GM18502 (cell line): ENCODE data around the gene UBE2N.
"Not testable (repeated sequence)": the region's sequence is repeated elsewhere in the genome, so short reads cannot be mapped to it uniquely, and the experiment has no call there.

Source experiments
- ATAC-seq: cut with Tn5 transposase; IDR thresholded peaks from one replicate; pipeline ENCODE4 v1.9.1; 2021; ENCODE audit warnings: mild to moderate bottlenecking; ENCODE audit not compliant: unreplicated experiment, poor library complexity

UBE2N gene

DNA sequence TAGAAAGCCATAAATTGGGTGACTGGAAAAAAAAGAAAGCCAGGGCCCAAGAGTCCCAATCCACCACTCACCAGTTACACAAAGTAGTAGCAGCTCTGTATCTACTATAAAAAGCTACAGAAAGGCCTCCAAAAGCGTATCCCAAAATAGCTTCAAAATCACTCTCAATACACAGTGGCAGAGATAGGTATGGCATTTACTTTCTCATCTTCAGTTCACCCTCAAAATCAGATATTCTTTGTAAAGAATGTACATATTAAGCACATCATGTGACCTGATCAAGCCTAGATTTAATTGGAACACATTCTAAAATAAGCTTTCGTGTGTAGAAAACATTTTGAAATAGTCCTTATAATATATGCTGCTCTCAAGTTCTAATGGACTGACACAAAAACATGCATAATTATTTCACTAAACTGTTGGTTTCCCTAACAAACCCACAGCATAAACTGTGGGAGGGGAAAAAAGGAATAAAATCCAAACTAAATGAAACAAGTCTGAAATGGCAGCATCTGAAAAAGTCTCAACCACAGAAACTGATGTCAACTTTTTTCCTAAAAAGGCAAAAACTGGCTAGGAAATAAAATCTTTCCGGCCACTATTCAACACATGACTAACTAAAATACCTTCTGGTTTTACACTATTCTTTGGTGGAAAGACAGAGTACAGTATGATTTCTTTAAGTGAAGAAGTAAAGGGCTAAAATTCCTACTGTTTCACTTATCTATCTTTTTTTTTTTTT, 25.9 kb downstream of the UBE2N start:
- no peak for ATAC-seq

GRCh38 chr12:93413064-93413463, 28.7 kb downstream of the UBE2N start:
- ATAC-seq: no peak

- not testable (repeated sequence) for ATAC-seq
Measured at GRCh38 chr12:93412396-93412795, 29.4 kb downstream of the UBE2N start.

- ATAC-seq: not testable (repeated sequence)
Measured at GRCh38 chr12:93411060-93411459, 30.7 kb downstream of the UBE2N start.

- not testable (repeated sequence) for ATAC-seq
Measured at GRCh38 chr12:93409343-93410187, 32.2 kb downstream of the UBE2N start.

DNA sequence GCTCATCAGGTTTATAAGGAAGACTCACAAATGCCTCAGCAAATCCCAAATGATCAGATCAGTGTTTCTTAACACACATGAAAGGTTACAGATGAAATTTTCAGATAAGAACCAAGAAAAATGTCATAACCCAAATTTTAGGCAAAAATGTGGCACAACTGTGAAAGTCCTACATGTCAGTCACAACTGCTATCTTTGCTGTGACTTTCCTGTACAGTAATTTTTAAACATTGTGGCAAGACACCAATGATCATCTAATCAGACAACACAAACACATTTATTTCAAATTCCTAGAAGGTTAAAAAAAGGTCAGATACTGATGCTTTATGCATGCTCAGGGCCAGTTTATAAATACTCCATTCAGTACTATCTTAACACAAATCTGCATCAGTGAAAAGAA, 32.9 kb downstream of the UBE2N start:
- no peak for ATAC-seq

DNA sequence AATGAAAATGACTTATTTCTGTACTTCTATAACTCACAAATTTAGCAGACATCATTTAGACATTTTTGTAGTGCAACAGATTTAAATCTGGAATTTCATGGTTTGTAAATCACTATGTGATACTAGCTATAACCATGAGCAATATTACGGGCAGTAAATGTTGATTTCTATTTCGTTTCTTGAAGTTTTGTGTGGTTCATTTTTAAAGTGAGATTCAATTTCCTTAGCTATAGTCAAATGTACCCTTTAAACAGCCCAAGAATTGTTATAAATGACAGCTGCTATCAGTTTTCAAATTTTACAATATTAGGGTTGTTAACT, 33.8 kb downstream of the UBE2N start:
- no peak for ATAC-seq

- no peak for ATAC-seq
Measured at GRCh38 chr12:93407054-93407962, 34.4 kb downstream of the UBE2N start.

GRCh38 chr12:93404961-93405849, 36.5 kb downstream of the UBE2N start:
- no peak for ATAC-seq

GRCh38 chr12:93403988-93404803, 37.6 kb downstream of the UBE2N start:
- ATAC-seq: no peak

DNA sequence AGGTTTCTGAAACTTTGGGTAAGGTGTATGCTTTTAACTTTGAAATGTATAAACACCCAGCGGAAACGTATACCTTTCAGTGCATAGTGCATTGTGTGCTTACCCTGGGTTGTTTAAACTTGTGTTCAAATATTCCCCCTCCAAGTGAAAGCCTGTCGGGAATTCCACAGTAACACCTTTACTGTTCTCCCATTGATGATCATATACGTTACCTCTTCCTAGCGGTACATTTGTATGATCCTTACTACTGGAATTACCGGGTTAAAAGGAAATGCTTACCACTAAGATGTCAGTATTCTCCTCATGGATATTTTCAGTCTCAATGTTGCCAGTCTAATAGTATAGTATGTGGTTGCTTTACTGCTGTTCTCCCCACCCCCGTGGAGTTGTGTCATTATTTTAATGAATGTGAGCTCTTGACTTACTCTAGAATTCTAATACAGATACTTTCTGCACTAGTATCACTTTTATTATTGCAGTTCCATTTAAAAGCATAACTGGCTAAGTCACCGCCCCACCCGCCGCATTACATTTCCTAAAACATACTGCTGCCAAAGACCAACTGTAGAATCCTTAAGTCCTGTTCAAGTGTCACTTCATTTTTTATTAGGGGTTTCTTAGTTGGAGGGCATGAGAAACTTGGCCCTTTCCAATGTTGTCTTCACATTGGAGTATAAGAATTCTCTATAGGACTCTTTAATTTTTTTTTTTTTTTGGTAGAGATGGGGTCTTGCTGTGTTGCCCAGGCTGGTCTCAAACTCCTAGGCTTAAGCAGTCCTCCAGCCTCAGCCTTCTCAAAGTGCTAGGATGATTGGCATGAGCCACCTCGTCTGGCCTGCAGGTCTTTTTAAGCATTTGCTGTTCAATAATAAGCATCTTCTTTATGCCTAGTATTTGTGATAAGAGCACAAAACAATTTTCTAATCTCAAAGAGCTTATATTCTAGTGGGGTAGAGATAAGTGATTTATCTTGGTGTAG, 39.1 kb downstream of the UBE2N start:
- no peak for ATAC-seq

DNA sequence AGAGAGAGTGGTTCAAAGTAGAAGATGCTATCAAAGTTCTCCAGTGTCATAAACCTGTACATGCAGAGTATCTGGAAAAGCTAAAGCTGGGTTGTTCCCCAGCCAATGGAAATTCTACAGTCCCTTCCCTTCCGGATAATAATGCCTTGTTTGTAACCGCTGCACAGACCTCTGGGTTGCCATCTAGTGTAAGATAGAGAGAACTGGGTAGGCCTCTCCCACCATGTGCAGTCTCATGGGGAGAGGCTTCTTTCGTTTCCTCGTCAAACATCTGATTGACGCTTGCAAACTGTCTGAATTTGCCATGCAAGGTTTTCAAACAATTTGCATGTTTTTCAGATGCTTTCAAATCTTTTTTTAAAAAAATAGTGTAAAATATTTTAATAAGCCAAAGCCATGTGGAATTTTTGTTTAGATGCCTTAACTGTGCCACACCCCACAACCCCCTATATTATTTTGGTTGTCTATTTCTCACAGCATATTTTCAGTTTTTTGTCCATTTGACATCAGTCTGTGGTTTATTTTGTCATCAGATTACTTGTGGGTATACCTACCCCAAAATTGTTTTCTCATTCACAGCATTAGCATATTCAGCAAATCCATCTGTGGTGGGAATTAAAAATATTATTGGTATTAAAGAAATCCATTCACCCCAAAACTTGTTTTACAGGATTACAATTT, 42.4 kb downstream of the UBE2N start:
- ATAC-seq: peak; percentile 87

DNA sequence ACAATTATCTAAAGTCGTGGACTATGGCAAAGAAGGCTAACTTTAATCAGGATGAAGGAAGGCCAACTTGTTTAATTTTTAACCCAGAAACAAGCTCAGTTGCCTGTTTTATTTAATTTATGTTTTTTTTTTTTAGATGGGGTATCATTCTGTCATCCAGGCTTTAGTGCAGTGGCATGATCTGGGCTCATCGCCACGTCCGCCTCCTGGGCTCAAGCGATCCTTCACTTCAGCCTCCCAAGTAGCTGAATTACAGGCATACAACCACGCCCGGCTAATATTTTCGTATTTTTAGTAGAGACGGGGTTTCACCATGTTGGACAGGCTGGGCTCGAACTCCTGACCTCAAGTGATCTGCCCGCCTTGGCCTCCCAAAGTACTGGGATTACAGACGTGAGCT, 44.3 kb downstream of the UBE2N start:
- ATAC-seq: no peak

GRCh38 chr12:93393425-93393824, 48.3 kb downstream of the UBE2N start:
- ATAC-seq: no peak

GRCh38 chr12:93390549-93391297, 51.0 kb downstream of the UBE2N start:
- ATAC-seq: no peak

DNA sequence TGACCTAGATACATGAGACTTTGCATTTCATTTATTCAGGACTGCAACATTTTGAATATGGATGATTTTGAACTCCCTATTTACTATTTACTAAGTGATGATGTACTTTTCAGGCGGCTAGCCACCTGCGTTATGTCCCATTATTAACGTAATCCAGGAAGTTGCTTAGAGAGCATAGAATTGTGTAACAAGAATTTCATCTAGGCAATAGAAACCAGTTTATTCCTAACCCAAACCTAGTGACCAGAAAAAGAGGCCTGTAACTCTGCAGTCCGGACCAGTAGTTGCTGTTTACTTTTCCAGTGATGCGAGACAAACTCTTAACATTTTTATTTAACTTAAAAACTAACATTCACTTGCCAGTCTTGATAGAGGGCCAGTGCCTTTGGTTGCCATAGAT, 51.7 kb downstream of the UBE2N start:
- ATAC-seq: no peak

GRCh38 chr12:93387780-93388179, 54.0 kb downstream of the UBE2N start:
- ATAC-seq: peak; percentile 48
